Activated naive CD8-positive, alpha-beta T cell (primary cell): ENCODE results near the gene SPATA1.
"Not testable (repeated sequence)": the region's sequence is repeated elsewhere in the genome, so short reads cannot be mapped to it uniquely, and the experiment has no call there.

Source experiments
- H3K27ac Mint-ChIP-seq: one replicate; pipeline ENCODE4 v1.8.0; 2021; ENCODE audit warnings: mixed read lengths
- H3K27me3 Mint-ChIP-seq: one replicate; pipeline ENCODE4 v1.8.0; 2021; ENCODE audit warnings: mixed read lengths
- H3K36me3 Mint-ChIP-seq: one replicate; pipeline ENCODE4 v1.8.0; 2021; ENCODE audit warnings: mixed read lengths
- H3K4me1 Mint-ChIP-seq: one replicate; pipeline ENCODE4 v1.8.0; 2021; ENCODE audit warnings: low read depth, mixed read lengths
- H3K4me3 Mint-ChIP-seq: one replicate; pipeline ENCODE4 v1.8.0; 2021; ENCODE audit warnings: mild to moderate bottlenecking, mixed read lengths
- H3K9me3 Mint-ChIP-seq: one replicate; pipeline ENCODE4 v1.8.0; 2021; ENCODE audit warnings: low read depth, mixed read lengths

Gene SPATA1

GRCh38 chr1:84550826-84551225 lies 44.6 kb downstream of the SPATA1 start:
- H3K9me3 Mint-ChIP-seq: no peaks in the 10 kb centered on the region
- no peak overlapping the region for H3K4me3 Mint-ChIP-seq
- no peaks in the 10 kb centered on the region for H3K4me1 Mint-ChIP-seq
- H3K36me3 Mint-ChIP-seq: peaks cover 5% of the 10 kb centered on the region
- H3K27ac Mint-ChIP-seq: no peak overlapping the region
- no peaks in the 10 kb centered on the region for H3K27me3 Mint-ChIP-seq

DNA sequence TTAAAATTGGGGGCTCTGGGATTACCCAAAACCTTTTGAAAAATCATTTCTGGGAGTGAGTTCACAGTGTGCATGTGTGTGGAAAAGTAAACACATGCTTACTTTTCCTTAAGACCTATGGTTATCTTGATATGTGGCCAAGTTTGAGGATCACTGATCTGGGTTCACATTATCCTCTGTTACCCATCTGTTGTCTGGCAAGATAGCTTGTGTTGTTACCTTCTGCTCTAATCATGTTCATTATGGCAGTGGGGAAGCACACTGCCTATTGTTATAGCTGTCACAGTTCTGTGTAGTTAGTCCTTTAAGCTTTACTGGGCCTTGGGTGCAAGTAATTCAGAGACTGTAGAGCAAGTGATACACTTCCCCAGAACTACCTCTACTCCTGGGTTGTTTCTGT lies 63.0 kb downstream of the SPATA1 start:
- Mint-ChIP-seq H3K9me3 (no peaks in the 10 kb centered on the region), H3K4me1 (peaks cover 51% of the 10 kb centered on the region), H3K27ac (no peak overlapping the region), H3K36me3 (peaks cover 17% of the 10 kb centered on the region), H3K4me3 (no peak overlapping the region), H3K27me3 (no peaks in the 10 kb centered on the region)

DNA sequence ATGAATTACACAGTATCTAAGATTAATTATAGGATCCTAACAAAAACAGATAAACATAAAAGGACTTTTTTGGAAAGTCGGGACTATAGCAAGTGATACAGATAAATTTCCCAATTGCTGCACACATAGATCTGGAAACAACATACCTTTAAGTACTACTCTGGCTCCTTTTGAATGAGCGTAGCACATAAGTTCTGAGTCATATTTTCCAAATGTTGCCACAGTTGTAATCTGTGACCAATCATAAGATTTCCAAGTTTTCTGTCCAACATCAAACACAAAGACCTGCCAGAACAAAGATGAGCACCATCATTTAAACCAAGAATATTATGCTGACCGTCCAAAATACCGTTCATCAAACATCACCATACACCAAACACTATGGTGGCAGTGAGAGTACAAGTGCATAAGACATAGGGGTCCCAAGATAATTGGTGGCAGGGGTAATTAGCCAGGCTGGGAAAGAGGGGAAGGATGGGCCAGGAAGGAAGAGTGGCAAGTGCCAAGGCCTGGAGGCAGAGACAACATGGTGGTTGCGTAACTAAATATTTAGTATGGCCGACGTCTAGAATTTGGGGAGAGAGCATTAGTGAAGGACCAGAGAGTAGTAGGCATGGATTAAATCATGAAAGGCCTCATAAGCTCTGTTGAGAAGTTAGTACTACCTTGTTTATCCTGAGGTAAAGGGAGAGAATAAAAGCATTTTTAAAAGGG lies 64.4 kb downstream of the SPATA1 start:
- H3K4me3 Mint-ChIP-seq: peak overlapping the region; percentile 4
- H3K4me1 Mint-ChIP-seq: peaks cover 58% of the 10 kb centered on the region
- peak overlapping the region; percentile 52 for H3K27ac Mint-ChIP-seq
- H3K27me3 Mint-ChIP-seq: no peaks in the 10 kb centered on the region
- peaks cover 17% of the 10 kb centered on the region for H3K36me3 Mint-ChIP-seq
- H3K9me3 Mint-ChIP-seq: no peaks in the 10 kb centered on the region

- H3K4me3 Mint-ChIP-seq: peak overlapping the region; percentile 56
- no peaks in the 10 kb centered on the region for H3K9me3 Mint-ChIP-seq
- H3K27me3 Mint-ChIP-seq: no peaks in the 10 kb centered on the region
- peaks cover 56% of the 10 kb centered on the region for H3K4me1 Mint-ChIP-seq
- peaks cover 17% of the 10 kb centered on the region for H3K36me3 Mint-ChIP-seq
- peak overlapping the region; percentile 52 for H3K27ac Mint-ChIP-seq
Measured at GRCh38 chr1:84571150-84571535, 65.0 kb downstream of the SPATA1 start.

DNA sequence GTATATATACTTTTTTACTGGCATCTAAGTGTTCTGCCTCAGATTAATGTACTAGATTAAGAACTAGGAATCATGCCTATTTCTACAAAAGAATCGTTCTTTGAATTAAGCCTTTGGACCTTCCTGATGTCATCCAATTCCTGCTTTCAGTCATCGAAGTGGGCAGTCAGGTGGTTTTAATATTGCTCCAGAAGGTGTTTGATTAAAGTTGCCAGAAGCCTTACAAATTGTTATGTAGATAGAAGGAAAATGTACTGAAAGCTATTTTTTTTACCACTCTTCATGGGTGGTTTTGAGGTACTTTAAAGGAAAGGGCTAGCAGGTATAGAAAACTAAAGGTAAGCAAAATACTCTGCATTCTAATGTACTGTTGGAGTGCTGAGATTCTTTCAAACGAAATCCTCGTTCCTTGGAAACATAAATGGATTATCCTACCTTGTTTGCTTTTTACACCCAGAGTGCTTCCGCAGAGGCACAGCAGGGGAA lies 67.3 kb downstream of the SPATA1 start:
- Mint-ChIP-seq H3K4me1 (peaks cover 46% of the 10 kb centered on the region), H3K27ac (peak overlapping the region; percentile 99), H3K36me3 (peaks cover 12% of the 10 kb centered on the region), H3K27me3 (no peaks in the 10 kb centered on the region), H3K4me3 (peak overlapping the region; percentile 96), H3K9me3 (no peaks in the 10 kb centered on the region)

DNA sequence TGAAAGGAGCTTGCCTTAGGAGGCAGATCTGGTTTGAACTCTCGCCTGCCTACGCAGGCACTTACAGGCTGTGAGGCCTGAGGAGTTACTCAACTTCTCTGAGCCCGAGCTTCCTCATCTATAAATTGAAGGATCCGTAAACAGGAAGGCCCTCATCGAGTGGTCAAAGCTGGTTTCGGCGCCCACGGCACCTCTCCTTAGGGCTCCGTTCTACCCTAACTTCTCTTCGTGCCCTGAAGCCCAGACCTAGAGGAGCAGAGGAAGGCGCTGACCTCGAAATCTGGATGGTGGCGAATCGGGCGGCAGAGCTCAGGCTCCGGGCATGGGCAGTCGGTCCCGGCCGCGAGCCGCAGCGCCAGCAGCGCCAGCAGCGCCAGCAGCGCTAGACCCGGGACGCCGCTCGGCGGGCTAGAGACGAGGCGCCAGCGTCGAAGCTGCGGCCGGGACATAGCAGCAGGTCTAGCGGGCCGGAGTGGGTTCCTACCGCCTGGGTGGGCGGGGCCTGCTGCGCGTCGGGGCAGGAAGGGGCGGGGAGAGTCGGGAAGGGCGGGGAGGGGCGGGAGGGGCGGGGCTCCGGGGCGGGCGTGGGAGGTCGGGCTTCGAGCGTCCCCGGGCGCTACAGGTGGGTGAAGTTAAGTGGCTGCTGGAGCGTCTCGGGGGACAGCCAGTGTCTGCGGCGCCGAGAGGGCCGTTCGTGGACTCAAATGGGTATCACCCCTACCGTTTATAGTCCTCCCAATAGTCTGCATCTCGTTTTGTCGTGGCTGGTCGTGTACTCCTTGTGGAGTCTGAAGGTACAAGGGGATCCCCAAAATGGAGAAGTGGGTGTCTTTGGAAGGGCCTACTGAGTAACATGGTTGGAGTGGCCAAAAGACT lies 68.0 kb downstream of the SPATA1 start, which contains the start of gene CTBS:
Gene CTBS, minus strand, starts transcription at position 474 of the 876 bp plus-strand sequence. Its CDS starts 25 bp downstream, at position 449.
- peaks cover 1% of the 10 kb centered on the region for H3K9me3 Mint-ChIP-seq
- peaks cover 45% of the 10 kb centered on the region for H3K4me1 Mint-ChIP-seq
- H3K27me3 Mint-ChIP-seq: no peaks in the 10 kb centered on the region
- peak within 1 kb of the TSS; percentile 96 for H3K4me3 Mint-ChIP-seq
- H3K36me3 Mint-ChIP-seq: peaks cover 12% of the 10 kb centered on the region
- H3K27ac Mint-ChIP-seq: peak within 1 kb of the TSS; percentile 99

DNA sequence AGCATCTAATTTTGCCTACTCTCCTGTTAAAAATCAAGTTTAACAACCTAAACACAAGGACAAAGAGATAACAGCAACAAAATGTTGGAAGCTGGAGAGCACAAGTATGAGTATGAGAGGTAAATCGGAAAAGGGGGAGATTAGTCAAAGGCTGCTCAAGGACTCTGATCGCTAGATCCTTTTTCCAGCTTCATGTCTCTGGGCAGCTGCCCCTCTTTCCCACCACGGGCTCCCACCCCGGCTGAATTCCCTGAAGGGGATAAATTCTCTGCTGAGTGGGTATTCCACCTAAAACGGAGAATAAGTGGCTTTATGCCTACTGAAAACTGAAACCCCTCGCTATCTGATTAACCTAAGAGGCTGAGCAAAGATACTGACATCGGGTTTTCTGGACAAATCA lies 68.8 kb downstream of the SPATA1 start:
- Mint-ChIP-seq H3K36me3 (peaks cover 12% of the 10 kb centered on the region), H3K27ac (peak overlapping the region; percentile 82), H3K4me3 (peak overlapping the region; percentile 96), H3K9me3 (peaks cover 2% of the 10 kb centered on the region), H3K27me3 (no peaks in the 10 kb centered on the region), H3K4me1 (peaks cover 45% of the 10 kb centered on the region)

- Mint-ChIP-seq H3K4me3 (no peak overlapping the region), H3K9me3 (peaks cover 2% of the 10 kb centered on the region), H3K27ac (no peak overlapping the region), H3K4me1 (no peaks in the 10 kb centered on the region), H3K36me3 (no peaks in the 10 kb centered on the region), H3K27me3 (no peaks in the 10 kb centered on the region)
Measured at GRCh38 chr1:84581648-84582047, 75.5 kb downstream of the SPATA1 start.

DNA sequence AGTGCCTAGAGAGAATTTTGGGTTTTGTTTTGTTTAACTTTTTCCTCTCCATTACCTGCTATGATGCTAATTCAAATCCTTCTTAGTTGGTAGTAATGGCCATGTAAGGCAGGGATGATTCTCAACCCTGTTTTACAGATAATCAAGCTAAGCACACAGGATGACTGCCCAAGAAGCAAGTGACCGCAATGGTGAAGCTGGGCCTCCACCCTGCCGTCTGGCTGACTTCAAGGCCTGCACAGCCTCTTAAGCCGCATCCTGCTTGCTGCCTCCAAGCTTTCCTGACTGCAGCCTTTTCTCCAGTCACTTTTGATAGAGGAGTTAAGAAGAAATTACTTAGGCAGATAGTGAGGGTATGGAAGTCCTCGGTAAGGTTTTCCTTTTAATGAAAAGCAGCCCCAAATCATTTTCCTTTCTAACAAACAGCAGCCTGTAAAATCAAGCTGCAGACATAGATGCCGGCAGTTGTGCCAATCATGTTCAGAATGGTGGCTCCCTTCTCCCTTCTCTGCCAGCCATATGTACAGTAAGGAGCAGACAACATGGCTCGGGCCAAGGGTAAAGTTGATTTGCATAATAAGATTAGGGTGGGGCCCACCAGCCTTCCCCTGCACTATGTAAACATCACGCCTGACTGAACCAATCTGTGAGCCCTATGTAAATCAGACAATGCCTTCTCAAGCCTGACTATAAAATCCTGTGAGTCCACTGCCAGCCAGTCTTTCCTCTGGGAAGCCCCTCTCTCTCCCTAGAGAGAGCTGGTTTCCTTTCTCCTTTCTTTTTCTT lies 76.8 kb downstream of the SPATA1 start:
- Mint-ChIP-seq H3K27ac (no peak overlapping the region), H3K9me3 (peaks cover 2% of the 10 kb centered on the region), H3K36me3 (no peaks in the 10 kb centered on the region), H3K4me1 (no peaks in the 10 kb centered on the region), H3K27me3 (no peaks in the 10 kb centered on the region), H3K4me3 (no peak overlapping the region)

- Mint-ChIP-seq H3K9me3 (peaks cover 2% of the 10 kb centered on the region), H3K36me3 (no peaks in the 10 kb centered on the region), H3K4me3 (no peak overlapping the region), H3K27ac (no peak overlapping the region), H3K4me1 (no peaks in the 10 kb centered on the region), H3K27me3 (no peaks in the 10 kb centered on the region)
Measured at GRCh38 chr1:84583648-84584047, 77.5 kb downstream of the SPATA1 start.

DNA sequence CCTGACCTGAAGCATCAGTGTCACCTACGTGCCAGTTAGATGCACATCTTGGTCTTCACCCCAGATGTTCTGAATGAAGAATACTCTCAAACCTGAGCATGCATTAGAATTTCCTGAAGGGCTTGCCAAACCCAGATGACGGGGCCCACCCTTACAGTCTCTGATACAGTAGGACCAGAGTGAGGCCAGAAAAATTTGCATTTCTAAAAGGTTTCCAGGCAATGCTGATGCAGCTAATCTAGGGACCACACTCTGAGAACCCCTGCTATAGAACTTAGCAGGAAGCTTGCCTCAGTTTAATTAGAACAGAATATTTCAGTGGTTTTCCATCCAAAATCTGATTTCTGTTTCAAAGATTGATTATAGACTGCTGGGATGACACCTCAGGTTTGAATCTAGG lies 77.9 kb downstream of the SPATA1 start:
- Mint-ChIP-seq H3K27ac (no peak overlapping the region), H3K36me3 (no peaks in the 10 kb centered on the region), H3K4me1 (no peaks in the 10 kb centered on the region), H3K4me3 (no peak overlapping the region), H3K9me3 (peaks cover 2% of the 10 kb centered on the region), H3K27me3 (no peaks in the 10 kb centered on the region)

DNA sequence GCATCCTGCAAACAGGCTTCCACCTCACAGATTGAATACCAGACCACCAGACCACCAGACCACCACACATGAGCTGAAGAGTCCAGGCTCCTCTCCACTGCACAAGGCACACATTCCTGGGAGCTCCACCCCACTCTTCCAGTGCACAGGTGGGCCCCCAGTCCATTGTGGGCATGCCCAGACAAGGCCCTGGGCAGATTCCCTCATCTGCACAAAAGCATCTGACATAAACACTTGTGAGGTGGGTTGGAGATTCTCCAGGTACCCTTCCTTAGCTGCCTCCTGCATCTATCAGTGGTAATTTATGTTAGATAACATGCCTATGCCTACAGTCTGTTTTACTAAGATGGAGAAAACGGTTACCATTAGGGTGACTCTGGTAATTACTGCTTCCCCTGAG lies 79.6 kb downstream of the SPATA1 start:
- H3K27me3 Mint-ChIP-seq: no peaks in the 10 kb centered on the region
- no peak overlapping the region for H3K4me3 Mint-ChIP-seq
- no peak overlapping the region for H3K27ac Mint-ChIP-seq
- H3K36me3 Mint-ChIP-seq: no peaks in the 10 kb centered on the region
- H3K4me1 Mint-ChIP-seq: no peaks in the 10 kb centered on the region
- H3K9me3 Mint-ChIP-seq: no peaks in the 10 kb centered on the region

GRCh38 chr1:84587099-84587498 lies 80.9 kb downstream of the SPATA1 start:
- no peak overlapping the region for H3K4me3 Mint-ChIP-seq
- no peaks in the 10 kb centered on the region for H3K9me3 Mint-ChIP-seq
- H3K36me3 Mint-ChIP-seq: peaks cover 4% of the 10 kb centered on the region
- H3K4me1 Mint-ChIP-seq: no peaks in the 10 kb centered on the region
- no peaks in the 10 kb centered on the region for H3K27me3 Mint-ChIP-seq
- H3K27ac Mint-ChIP-seq: no peak overlapping the region

- not testable (repeated sequence) for H3K36me3 Mint-ChIP-seq, H3K27me3 Mint-ChIP-seq, H3K27ac Mint-ChIP-seq, H3K9me3 Mint-ChIP-seq, H3K4me3 Mint-ChIP-seq
- H3K4me1 Mint-ChIP-seq: peaks cover 18% of the 10 kb centered on the region
Measured at GRCh38 chr1:84594959-84595358, 88.8 kb downstream of the SPATA1 start.

DNA sequence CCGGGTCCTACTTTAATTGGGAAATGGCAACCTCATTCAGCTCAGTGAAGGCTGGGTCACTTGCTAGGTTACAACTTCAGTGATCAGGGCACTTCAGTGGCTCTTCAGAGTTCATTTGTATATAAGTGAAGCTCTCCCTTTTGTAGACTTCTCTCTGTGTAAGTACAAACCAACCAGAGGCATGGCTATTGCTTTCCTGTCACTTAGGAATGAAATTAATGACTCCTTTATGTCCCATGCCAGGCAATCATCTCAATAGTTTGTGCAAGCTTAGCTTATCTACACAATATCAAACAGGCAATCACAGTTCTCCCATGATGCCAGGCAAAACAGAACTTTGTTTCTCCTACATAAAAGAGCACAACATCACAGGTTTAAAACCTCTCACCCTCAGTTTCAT lies 90.8 kb downstream of the SPATA1 start:
- H3K4me3 Mint-ChIP-seq: no peak overlapping the region
- no peak overlapping the region for H3K27ac Mint-ChIP-seq
- H3K27me3 Mint-ChIP-seq: no peaks in the 10 kb centered on the region
- H3K36me3 Mint-ChIP-seq: no peaks in the 10 kb centered on the region
- peaks cover 23% of the 10 kb centered on the region for H3K4me1 Mint-ChIP-seq
- peaks cover 3% of the 10 kb centered on the region for H3K9me3 Mint-ChIP-seq
